Measurements from ENCODE around the gene CCDC50.

DNA sequence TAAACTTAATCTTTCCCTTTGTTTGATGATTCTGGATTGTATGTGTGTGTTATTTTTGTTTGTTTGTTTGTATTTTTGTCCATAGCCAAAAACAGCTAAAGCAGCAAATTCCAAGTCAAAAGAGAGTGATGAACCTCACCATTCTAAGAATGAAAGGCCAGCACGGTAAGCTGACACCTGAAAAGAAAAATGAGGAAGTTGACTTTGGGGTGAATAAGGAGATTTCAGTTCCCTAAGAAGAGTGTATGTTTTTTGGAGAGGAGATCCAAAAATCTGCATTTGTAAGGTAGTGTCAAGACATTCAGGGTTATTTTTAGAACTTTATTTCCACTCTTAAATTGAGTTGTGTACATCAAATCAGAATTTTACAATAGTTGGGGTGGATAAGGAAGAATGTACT lies 53.5 kb downstream of the CCDC50 start:
- TF ChIP-seq, protein P1, sequence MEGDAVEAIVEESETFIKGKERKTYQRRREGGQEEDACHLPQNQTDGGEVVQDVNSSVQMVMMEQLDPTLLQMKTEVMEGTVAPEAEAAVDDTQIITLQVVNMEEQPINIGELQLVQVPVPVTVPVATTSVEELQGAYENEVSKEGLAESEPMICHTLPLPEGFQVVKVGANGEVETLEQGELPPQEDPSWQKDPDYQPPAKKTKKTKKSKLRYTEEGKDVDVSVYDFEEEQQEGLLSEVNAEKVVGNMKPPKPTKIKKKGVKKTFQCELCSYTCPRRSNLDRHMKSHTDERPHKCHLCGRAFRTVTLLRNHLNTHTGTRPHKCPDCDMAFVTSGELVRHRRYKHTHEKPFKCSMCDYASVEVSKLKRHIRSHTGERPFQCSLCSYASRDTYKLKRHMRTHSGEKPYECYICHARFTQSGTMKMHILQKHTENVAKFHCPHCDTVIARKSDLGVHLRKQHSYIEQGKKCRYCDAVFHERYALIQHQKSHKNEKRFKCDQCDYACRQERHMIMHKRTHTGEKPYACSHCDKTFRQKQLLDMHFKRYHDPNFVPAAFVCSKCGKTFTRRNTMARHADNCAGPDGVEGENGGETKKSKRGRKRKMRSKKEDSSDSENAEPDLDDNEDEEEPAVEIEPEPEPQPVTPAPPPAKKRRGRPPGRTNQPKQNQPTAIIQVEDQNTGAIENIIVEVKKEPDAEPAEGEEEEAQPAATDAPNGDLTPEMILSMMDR (IDR thresholded peaks at IDR 0.05) = no peak
- no peak for TF ChIP-seq POLR2A (IDR thresholded peaks at IDR 0.05)
